ENCODE measurements around the gene GPR33.
"Not testable (repeated sequence)": the region's sequence is repeated elsewhere in the genome, so short reads cannot be mapped to it uniquely, and the experiment has no call there.

The GPR33 gene

GRCh38 chr14:31457665-31458659 lies 29.9 kb downstream of the GPR33 start:
- no peak for DNase-seq

- peak; percentile 96 for DNase-seq
Observed at GRCh38 chr14:31456841-31457664, 30.8 kb downstream of the GPR33 start, which contains the start of gene DTD2. Gene DTD2, minus strand, starts transcription at chr14:31457506. Its CDS starts 113 bp downstream, at chr14:31457393.

- no peak for DNase-seq
Observed at GRCh38 chr14:31449971-31450610, 37.7 kb downstream of the GPR33 start.

- DNase-seq = no peak
Observed at GRCh38 chr14:31449136-31449535, 38.7 kb downstream of the GPR33 start.

GRCh38 chr14:31445703-31446102 lies 42.1 kb downstream of the GPR33 start:
- no peak for DNase-seq

GRCh38 chr14:31442284-31442683 lies 45.6 kb downstream of the GPR33 start:
- no peak for DNase-seq

GRCh38 chr14:31441273-31442111 lies 46.3 kb downstream of the GPR33 start:
- no peak for DNase-seq

- DNase-seq = no peak
Observed at GRCh38 chr14:31440280-31440679, 47.6 kb downstream of the GPR33 start.

- no peak for DNase-seq
Observed at GRCh38 chr14:31439561-31439960, 48.3 kb downstream of the GPR33 start.

- DNase-seq = not testable (repeated sequence)
Observed at GRCh38 chr14:31437045-31437691, 50.7 kb downstream of the GPR33 start.

GRCh38 chr14:31435276-31435675 lies 52.6 kb downstream of the GPR33 start:
- DNase-seq = no peak
